Measurements from ENCODE around the gene MGAT5. TPM values are rescaled to one million over a fixed set of nuclear protein-coding genes. Genes with fewer than 3 reads are reported as not detected.

The MGAT5 gene
- total RNA-seq, 4 donors from 2014 or later, result 16.3 to 37.8 (median 32.5) TPM

- TF ChIP-seq POLR2A (IDR thresholded peaks at IDR 0.05) (no peak), CTCF (IDR thresholded peaks at IDR 0.05) (no peak)
- no peak overlapping the region for H3K4me3 ChIP-seq (ENCODE audit: low read depth, poor library complexity, severe bottlenecking)
- intact Hi-C loops (cut with DNase I; ENCODE audit: low total_unique reads), result no loop called here
- DNase-seq (ENCODE audit: low spot score in 2 of 2), result no peak
- WGBS, 2 donors, result 68 to 80% methylated on average over 4 of the region's 4 CpGs
Observed at GRCh38 chr2:134226601-134227000, 27.3 kb upstream of the MGAT5 start.

DNA sequence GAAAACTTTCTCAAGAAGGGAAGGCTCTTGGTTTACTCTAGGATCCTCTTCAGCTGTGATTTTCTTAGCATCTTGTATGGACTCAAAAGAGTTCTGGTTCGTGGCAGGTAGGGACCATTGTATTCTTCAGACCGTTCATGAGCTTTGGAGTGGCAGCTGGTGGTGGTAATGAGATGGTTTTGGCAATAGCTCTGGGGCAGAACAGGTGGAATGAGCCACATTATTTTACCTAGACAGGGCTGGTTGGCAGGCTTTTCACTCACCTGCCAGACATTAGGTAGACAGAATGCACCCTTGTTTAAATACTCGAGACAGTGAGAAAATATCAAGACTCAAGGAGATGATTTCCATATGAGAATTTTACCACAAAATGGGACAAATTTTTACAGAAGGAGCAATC is 26.2 kb upstream of the MGAT5 start:
- intact Hi-C loops (cut with DNase I; ENCODE audit: low total_unique reads), result no loop called here
- WGBS, 2 donors, result 84 to 91% methylated on average over 3 of the region's 3 CpGs
- no peak overlapping the region for H3K4me3 ChIP-seq (ENCODE audit: low read depth, poor library complexity, severe bottlenecking)
- no peak for DNase-seq (ENCODE audit: low spot score in 2 of 2)
- TF ChIP-seq CTCF (IDR thresholded peaks at IDR 0.05), result no peak

- WGBS, 2 donors, result 67 to 70% methylated on average over 2 of the region's 2 CpGs
- no peak overlapping the region for H3K4me3 ChIP-seq (ENCODE audit: low read depth, poor library complexity, severe bottlenecking)
- DNase-seq (ENCODE audit: low spot score in 2 of 2), result no peak
- no peak for TF ChIP-seq CTCF (IDR thresholded peaks at IDR 0.05)
- no peak for TF ChIP-seq POLR2A (IDR thresholded peaks at IDR 0.05)
- intact Hi-C loops (cut with DNase I; ENCODE audit: low total_unique reads), result no loop called here
Observed at GRCh38 chr2:134228493-134228903, 25.4 kb upstream of the MGAT5 start.

- H3K4me3 ChIP-seq (ENCODE audit: low read depth, poor library complexity, severe bottlenecking), result no peak overlapping the region
- intact Hi-C loops (cut with DNase I; ENCODE audit: low total_unique reads), result no loop called here
- no peak for DNase-seq (ENCODE audit: low spot score in 2 of 2)
- TF ChIP-seq CTCF (IDR thresholded peaks at IDR 0.05), result no peak
- no peak for TF ChIP-seq POLR2A (IDR thresholded peaks at IDR 0.05)
- 92 to 96% methylated on average over 2 of the region's 2 CpGs for WGBS, 2 donors
Observed at GRCh38 chr2:134229540-134229939, 24.3 kb upstream of the MGAT5 start.

DNA sequence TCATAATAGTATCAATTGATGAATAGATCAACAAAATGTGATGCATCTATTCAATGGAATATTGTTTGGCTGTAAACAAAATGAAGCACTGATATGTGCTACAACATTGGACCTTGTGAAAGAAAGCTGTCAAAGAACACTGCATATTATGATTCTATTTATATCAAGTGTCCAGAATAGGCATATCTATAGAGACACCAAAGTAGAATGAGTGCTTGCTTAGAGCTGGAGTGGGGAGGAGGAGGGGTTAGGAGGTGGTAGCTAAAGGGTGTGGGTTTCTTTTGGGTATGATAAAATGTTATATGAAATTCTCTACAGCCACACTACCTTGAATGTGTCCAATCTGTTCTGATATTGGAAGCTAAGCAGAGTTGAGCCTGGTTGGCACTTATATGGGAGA is 23.0 kb upstream of the MGAT5 start:
- no peak overlapping the region for H3K4me3 ChIP-seq (ENCODE audit: low read depth, poor library complexity, severe bottlenecking)
- intact Hi-C loops (cut with DNase I; ENCODE audit: low total_unique reads), result no loop called here
- no peak for DNase-seq (ENCODE audit: low spot score in 2 of 2)
- no peak for TF ChIP-seq CTCF (IDR thresholded peaks at IDR 0.05)
- no peak for TF ChIP-seq POLR2A (IDR thresholded peaks at IDR 0.05)

GRCh38 chr2:134231301-134231964 is 22.4 kb upstream of the MGAT5 start:
- WGBS, 2 donors, result 78 to 97% methylated on average over 3 of the region's 3 CpGs

More at GRCh38 chr2:134231301-134231964, 22.4 kb upstream of the MGAT5 start:
- H3K4me3 ChIP-seq (ENCODE audit: low read depth, poor library complexity, severe bottlenecking), result no peak overlapping the region
- DNase-seq (ENCODE audit: low spot score in 2 of 2), result no peak
- intact Hi-C loops (cut with DNase I; ENCODE audit: low total_unique reads), result no loop called here
- TF ChIP-seq POLR2A (IDR thresholded peaks at IDR 0.05) (no peak), CTCF (IDR thresholded peaks at IDR 0.05) (no peak)
